HT1080 (cell line): Measurements from ENCODE around the gene NRG3. TPM values are rescaled to one million over a fixed set of nuclear protein-coding genes. Genes with fewer than 3 reads are reported as not detected.
A peak's percentile ranks its signal among the peaks of the same experiment; 100 is the strongest.

Experiments
- DNase-seq: peaks from one replicate; pipeline ENCODE4 v3.0.0-alpha.2; 2015; ENCODE audit warnings: low read depth
- total RNA-seq: library from RNA; depleted of rRNA; stranded (reverse); fragments of >200 nt; shearing (Covaris generic); gene quantifications from 2 replicates; pipeline ENCODE4 v1.2.3, GENCODE V29; 2014

Gene NRG3
- total RNA-seq, 1 experiment from 2014 or later, result not detected

DNA sequence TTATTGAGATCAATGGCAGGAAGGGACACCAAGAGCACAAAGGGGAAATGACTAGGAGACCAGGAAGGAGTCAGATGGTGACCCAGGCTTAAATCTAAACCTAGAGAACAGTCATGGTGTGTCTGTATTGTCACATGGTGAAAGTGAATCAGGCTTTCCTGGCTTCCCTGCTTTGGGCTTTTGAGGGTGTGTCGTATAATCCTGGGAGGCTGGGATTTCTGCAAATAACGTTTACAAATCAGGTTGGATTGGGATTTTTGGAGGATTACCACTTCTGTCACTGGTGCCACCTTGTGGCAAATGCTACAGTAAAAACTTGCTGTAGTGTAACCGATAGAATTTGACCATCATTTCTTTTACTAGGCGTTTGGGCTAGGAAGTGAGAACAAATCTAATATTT lies 502.6 kb downstream of the NRG3 start:
- DNase-seq, result peak; percentile 49

DNA sequence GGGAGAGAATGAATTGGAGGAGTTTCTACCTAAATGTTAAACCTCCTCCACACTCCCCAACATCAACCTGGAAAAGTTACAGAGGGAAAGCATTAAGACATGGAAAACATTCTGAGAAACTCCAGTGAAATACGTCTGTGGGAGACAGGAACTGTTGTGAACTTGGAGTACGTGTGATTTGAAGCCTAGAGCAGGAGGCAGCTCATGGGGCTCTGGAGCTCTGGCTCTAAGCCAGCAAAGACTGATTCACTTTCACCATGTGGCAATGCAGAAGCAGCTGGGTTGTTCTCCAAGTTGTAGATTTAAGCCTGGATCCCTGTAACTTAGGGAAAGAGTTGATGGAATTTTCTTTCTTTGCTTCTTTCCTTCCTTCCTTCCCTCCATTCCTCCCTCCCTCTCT lies 503.2 kb downstream of the NRG3 start:
- peak; percentile 69 for DNase-seq

DNA sequence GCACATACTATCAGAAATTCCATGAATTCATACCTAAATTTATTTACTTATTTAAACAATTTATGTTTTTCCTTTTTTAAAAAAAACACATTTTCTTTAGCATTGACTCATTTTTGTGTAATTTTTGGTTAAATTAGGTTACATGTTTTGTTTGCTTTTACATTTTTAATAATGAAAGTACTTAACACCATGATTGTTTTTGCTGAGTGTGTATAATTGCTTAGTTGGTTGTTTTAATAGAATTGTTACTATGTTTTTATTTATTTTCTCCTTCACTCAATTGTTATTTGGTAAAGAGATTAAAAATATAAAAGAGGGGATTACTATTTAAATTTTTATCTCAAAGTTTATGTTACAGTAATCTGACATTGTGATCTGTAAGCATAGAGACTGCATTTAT lies 508.4 kb downstream of the NRG3 start:
- DNase-seq, result no peak

DNA sequence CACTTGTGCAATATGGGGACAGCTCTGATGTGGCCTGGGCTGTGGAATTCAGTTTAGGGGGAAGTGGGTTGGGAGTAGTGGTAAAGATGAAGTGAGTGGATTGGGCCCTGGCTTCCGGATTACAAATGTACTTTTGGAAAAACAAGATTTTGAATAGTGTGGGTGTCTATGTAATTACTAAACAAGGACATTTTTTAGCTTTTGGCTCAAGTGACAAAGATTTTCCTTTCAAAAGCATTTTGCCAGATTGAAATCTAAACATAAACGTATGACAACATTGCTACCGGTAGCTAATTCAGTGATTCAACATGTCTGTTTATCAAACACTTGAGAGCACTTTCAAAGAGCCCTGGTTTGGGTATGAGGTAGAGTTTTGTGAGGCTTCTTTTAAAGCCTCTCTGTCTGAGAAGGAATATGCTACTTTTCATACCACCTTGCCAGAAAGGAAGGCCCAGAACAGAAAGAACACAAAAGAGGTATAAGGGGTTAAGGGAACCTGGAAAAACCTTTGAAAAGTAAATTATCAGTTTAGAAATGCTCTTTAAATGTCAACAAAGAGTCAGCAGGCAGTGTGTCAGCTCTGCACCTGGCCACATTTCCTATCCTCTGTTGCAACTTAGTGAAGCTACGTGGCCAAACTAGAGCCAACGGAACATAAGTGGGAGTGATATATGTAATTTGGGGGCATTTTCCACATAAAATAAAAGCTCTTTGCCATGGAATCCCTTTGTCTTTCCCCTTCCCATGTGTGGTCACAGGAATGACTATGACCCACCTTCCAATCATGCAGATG lies 516.1 kb downstream of the NRG3 start:
- DNase-seq, result no peak

DNA sequence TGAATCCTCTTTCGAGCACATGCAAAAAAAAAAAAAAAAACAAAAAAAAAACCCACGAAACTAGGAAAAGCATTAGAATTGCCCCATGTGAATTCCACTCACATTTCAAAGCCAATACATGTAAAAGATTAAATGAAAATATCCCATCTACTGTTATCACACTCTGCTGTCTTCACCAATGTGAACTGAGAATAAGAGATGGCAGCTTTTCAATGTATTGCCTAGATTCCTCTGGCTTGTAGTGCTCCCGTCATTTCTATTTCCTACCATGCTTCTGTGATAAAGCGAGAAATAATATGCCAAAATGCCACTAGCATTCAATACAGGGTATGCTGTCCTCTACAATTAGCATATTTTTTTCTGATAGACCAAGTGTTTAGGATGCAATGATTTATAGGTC lies 517.0 kb downstream of the NRG3 start:
- no peak for DNase-seq

DNA sequence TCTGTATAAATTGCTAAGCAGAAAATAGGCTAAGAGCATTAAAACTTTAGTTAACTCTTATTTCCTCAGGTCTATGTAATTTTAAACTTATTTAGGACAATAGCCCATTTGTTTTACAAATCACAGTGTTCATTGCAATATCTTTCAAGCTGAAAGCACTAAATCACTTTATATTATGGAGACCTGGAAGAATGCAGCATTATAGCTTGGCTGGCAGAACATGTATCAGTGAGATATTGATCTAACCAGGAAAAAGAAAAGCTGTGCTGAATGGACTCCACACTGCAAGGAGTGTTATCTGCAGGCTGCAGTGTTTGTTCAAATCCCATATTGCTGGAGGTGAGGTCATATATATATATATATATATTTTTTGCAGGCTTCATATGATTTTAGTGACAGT lies 517.5 kb downstream of the NRG3 start:
- no peak for DNase-seq

DNA sequence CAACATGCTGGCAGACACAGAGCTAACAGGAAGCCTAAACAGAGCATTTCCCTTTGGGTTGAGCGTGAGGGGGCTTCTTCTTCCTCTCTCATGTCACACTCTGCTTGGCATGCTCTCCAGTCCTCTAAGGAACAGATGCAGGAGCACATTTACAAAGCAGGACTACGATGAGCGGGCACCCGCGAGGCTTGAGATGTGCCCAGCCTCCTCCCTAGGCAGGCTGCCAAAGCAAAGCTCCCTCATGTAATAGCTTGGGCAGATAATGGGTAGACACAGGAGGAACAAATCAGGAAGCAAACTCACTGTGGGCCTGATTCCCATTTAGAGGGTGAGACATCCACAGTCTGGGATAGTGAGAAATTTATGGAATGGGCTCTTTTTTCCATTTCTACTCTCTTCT lies 519.1 kb downstream of the NRG3 start:
- DNase-seq, result no peak

DNA sequence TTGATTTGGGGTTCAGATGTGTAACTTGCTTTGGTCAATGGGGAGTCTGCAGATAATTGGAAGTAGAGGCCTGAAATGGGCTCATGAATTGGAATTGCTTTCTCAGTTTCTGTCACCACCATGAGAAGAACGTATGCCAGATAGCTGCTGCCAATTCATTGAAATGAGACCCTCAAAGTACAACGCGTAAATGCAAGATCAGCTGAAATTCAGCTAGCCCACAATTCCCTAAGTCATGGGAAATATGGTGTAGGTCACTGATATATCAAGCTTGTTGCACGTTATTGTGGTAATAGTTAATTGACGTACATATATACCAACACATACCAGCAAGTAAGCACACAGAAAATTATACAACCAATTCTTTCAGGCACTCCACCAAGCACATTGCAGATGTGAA lies 520.0 kb downstream of the NRG3 start:
- DNase-seq, result no peak

DNA sequence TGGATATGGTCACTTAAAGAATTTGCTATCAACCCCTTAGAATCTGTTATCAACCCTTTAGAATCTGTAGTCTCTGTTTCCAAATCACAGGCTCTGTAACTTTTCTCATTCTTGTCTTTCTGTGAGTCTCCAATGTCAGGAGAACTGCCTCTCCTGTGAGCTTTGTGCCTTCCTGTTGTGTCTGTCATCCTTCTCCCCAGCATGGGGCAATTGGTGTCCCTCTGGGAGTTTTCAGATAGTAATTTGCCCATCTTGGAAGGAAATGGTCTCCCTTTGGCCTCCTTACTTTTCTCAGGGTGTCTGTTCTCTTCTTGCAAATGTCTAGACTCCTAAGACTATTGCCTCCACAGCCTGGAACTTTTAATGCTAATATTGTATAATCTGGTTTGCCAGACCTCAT lies 521.9 kb downstream of the NRG3 start:
- no peak for DNase-seq

DNA sequence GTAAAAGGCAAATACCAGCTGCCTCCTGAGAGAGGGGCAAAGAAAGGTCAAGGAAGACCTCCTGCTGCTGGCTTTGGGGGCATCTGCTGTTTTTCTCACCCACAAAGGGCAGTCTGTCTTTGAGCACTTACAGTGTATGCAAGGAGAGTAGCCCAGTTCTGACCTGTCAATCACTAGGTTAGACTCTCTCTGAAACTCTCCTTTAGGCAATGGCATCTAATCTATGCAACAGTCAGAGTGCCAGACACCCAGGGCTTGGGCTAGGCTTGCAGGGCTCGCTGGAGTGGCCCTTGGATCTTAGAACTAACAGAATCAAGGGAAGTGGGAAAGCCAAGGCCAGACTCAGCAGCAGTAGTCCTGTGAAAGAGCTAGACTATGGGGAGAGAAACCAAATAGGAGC lies 522.9 kb downstream of the NRG3 start:
- DNase-seq, result no peak

DNA sequence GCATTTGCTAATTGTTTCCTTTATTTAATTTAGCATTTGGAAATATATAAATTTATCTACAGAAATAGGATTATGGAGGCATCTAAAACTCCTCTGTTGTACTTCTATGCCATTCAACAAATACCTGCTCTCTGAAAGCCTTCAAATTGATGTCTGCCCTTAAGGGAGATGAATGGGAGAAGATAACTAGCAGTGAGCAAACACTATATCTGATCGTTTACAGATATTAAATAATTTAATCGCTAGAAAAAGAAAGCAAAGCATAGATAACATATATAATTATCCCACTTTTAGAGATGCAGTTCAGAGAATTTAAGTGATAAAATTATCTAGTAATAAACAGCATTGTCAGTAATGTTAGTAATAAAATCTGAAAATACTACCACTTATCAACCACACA lies 524.9 kb downstream of the NRG3 start:
- DNase-seq, result no peak

DNA sequence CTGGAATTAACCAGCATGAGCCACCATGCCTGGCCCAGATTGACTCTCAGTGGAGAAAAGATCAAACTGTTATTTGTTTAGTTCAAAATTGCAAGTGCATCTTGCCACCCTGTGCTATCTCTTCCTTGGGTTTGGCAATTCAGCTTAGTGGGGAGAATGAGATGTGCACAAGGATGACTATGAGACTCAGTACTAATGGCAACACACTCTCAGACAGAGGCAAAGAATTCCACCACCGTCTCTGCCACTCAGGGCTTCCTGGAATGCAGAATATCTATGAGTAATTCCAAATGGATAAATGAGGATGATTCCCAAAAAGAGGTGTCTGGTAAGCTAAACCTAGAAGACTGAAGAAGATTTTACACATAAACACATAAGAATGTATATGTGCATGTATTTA lies 525.8 kb downstream of the NRG3 start:
- DNase-seq, result no peak

DNA sequence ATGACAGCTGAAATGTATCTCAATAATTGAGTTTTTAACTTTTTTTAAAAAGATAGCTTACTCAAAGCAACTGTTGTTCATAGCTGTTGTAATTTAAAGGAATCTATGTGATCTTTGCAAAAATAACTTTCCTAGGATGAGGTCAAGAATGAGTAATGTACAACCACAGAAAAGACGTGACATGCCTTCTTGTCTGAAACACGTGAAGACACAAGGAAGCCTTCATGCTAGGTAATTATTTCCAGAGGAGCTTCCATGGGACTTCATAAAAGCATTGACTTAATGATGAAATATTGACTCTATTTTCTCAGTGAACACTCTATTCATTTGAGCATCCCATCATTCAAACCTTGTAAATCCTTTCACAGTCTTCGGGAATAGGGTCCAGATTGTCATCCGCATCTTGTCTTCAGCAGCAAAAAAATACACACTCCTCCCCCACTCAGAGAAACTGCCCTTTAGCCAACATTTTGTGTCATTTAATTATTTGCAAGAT lies 528.0 kb downstream of the NRG3 start:
- DNase-seq, result no peak

DNA sequence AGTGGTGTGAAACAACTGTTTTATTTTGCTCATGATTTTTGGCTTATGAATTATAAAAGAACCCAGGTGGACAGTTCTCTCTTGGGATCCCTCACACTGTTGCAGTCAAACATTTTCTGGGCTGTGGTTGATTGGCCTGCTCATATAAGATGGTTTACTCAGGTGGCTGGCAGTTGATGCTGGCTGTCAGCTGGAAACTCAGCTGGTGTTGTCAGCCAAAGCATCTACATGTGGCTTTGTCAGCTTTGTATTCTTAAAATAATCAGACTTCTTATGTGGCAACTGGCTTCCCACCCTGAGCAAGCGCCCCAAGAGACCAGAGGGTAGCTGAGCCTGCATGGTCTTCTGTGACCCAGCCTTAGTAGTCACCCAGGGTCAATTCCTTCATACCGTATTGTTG lies 534.7 kb downstream of the NRG3 start:
- no peak for DNase-seq

DNA sequence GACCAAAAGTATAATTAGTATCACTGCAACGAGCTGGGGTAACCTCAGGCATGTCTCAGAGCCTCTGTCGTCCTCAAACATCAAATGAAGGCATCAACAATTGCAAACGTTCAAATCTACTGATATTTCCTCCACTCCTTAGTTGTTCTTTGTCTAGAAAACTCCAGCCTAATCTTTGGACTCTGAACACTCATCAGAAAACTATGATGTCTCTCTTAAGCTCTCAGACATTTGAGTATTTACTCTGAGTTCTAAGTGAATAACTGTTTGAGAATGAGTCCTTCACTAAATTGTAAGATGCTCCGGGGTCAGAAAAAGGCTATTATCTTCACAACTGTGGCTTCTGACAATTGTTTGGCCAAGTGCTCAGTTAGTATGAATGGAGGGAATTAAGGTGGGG lies 536.4 kb downstream of the NRG3 start:
- DNase-seq, result no peak

DNA sequence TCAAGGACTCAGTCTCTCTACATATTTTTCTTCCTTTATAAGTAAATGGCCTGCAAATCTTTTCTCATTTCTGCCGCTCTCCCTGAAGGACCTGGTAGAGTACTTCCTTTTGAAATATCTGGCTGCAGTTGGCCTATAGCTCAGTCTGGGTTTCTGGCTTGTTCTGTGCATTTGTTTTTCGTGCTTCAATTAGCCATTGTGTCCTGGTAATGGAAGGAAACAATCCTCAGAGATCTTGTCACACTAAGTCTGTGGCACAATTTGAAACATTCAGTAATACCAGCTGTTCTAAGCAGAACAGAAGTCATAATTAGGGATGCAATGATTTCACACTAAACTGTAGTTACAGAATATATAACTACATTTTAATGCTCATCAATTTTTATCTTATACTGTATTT lies 545.0 kb downstream of the NRG3 start:
- DNase-seq, result no peak

DNA sequence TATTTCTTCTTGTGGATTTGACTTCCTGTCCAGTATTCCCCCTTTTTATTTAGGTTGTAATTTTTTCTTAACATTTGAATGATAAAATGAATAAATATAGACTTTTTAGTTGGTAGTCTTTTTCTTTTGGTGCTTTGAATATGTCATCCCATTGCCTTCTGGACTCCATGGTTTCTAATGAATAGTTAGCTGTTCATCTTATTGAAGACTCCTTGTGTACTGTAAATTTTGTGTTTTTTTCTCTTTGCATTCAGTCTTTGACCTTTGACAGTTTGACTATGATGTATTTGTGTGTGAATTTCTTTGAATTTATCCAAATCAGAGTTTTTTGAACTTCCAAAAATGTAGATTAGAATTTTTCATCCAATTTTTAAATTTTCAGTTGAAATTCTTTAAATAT lies 554.3 kb downstream of the NRG3 start:
- DNase-seq, result no peak

DNA sequence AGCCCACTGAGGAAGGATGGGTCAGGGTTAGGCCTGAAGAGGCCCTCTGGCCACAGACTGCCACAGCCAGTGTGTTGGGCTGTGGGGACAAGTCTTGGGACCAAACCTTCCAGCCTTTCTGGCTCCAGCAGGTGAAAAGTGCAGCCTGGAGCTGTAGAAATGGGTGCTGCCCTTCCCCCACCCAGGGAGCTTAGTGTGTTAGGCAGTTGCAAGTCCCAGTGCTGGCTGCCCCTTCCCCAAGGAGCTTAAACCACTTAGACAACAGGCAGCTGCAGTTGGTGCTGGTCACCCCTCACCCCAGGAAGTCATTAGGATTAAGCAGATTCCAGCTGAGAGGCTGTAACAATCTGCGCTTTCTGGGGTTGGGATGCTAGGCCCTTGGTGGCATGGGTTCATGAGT lies 563.3 kb downstream of the NRG3 start:
- DNase-seq, result no peak

DNA sequence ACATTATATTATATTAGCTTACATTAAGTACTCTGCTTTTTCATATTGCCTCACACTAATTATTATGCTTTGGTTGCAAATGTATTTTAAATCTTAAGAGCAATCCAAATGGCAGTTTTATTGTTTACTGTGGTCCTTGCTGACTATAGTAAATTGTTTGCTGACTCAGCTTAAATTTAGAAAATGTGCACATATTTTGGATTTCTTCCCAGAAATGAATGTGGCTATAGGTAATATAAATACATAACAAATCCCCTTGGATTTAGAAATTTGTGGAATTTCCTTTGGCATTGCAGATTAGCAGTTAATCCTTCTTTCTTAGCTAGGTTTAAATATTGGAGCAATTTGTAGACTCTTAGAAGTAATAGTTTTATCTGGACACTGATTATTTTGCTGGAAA lies 565.8 kb downstream of the NRG3 start:
- DNase-seq, result no peak

DNA sequence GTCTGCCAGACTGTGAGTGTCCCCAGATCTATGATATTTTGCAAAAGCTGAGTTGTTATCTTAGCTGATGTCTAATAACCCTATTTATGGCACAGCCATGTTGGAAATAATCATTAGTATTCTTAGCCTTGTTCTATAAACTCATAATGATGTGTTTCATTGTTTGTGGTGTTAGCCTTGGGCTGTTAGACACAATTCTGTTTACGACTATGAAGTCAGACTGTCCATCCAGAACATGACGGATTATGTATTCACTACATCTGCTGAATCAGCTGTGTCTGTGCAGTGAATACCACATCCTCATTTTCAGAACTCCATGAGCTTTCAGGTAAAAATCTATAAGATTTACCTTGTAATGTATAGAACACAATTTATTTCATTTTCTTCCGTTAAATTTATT lies 577.1 kb downstream of the NRG3 start:
- no peak for DNase-seq

DNA sequence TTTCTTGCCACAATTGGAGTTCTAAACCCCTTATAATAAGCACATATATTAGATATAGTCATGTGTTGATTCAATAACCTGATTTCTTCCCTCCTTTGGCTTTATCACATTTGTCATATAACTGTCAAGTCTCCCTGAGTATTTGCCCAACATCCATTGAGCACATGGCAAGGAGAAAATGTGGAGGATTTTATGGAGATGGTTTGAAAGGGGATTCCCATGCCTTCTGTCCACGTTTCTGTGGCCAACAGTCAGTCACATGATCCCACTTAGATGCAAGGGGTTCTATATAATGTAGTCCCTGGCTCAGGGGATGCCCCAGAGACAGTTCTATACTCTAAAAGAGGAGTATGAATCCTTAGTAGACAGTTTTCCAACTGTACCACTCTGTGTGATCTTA lies 577.7 kb downstream of the NRG3 start:
- DNase-seq, result no peak

DNA sequence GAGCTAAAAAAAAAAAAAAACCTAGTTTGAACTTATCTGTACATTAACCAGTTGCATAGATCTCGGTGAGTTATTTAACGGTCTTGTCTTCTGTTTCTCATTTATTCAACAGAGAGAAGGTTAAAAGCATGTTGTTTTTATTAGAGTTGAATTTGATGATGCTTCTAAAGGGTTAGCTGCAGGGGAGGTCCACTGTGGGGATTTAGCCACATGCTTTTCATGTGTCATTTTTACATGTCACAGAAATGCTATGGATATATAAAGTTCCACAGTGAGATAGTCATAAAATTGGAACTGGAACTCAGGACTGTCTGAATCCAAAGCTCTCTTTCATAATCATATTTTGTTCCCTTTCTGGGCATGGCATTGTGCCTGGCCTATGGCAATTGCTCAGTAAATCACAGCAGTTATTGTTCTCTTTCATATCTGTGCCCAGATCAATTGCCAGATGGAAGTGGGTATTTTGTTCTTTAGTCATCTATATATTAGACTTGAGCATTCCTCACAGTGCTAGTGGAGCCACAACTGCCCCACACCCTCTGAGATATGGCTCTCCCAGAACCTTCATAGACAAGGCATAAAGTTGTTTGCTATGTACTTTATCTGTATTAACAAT lies 578.8 kb downstream of the NRG3 start:
- no peak for DNase-seq

DNA sequence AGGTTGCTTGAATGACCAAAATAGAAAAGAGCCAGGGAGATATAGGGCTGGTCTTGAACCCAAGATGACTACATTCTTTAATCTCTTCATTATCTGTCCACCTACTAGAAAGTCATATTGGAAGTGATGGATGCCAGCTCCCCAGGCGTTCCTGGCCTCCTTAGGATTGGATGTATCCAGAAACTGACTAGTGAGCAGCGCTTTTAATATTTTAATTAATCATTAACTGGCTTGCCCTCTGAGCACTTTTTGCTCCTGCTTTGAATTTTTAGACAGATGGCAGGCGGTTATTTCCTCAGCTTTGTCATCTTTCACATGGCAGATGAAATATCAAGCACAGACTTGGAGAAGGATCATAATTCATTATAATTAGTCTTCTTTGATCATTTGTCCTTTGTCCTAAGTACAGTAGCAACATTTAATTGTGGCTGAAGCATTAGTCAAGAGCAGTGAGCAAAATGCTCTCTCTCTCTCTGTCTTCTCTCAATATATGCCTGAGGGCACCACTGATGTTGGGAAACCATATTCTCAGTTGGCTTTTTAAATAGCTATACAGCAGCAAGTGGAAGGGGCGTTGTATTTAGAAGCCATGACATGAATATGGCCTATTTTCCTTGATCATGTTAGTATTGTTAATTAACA lies 588.0 kb downstream of the NRG3 start:
- no peak for DNase-seq
